ENCODE data around the gene ZBTB5. TPM values are rescaled to one million over a fixed set of nuclear protein-coding genes. Genes with fewer than 3 reads are reported as not detected.

The ZBTB5 gene
- total and polyA plus RNA-seq, 2 of the 13 experiments (the other 11 are each of a cell fraction or from before 2014, with no cell fraction given): 12.5 to 20.5 TPM

DNA sequence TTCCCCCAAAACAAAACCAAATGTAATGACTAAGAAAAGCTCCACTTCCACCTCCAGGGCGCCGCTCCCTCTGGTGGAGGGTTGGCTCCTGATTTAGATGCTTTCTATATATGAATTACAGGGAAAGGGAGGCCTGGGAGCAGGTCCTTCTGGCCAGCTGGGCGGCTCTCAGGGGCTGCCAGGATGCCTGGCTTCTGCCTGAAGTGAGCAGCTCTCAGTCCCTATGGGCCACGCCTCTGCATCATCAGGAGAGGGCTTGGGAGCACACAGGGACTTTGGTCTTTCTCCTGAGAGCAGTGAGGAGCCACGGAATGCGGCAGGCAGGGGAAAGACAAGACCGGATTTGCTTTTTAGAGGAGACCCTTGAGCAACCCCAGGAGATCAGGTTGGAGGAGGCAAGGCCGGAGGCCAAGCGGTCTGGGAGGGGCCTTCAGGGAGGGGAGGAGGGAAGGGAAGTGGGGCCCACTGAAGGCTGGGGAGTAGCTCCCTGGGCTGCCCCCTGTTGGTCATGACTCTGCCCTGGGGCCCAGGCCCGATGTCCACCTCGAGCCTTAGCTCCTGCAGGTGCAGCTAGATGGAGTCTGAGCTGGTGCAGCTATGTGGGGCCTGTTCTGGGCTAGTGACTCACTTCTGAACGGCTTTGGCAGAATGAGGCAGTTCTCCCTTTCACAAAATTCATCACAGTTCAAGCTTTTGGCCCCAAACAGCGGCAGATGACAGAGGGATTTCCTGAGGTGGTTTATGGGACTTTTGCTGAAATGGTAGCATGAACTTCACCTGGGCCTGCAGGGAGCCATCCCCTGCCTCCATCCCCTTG, 54.1 kb downstream of the ZBTB5 start (continued):
- TF ChIP-seq, protein P1, sequence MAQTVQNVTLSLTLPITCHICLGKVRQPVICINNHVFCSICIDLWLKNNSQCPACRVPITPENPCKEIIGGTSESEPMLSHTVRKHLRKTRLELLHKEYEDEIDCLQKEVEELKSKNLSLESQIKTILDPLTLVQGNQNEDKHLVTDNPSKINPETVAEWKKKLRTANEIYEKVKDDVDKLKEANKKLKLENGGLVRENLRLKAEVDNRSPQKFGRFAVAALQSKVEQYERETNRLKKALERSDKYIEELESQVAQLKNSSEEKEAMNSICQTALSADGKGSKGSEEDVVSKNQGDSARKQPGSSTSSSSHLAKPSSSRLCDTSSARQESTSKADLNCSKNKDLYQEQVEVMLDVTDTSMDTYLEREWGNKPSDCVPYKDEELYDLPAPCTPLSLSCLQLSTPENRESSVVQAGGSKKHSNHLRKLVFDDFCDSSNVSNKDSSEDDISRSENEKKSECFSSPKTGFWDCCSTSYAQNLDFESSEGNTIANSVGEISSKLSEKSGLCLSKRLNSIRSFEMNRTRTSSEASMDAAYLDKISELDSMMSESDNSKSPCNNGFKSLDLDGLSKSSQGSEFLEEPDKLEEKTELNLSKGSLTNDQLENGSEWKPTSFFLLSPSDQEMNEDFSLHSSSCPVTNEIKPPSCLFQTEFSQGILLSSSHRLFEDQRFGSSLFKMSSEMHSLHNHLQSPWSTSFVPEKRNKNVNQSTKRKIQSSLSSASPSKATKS (CRISPR knock-in tag; IDR thresholded peaks at IDR 0.05): no peak
- TF ChIP-seq TMF1 (CRISPR knock-in tag; IDR thresholded peaks at IDR 0.05; ENCODE audit: low read depth) (no peak), TP53 (CRISPR knock-in tag; conservative IDR thresholded peaks at IDR 0.05) (no peak), KAT8 (CRISPR knock-in tag; IDR thresholded peaks at IDR 0.05) (0 out of 2 replicates have a peak, but pooled peaks have one; percentile 22), XRCC5 (optimal IDR thresholded peaks at IDR 0.05; ENCODE audit: low read length) (peak; percentile 51), ZNF331 (CRISPR knock-in tag; IDR thresholded peaks at IDR 0.05) (0 out of 2 replicates have a peak, but pooled peaks have one; percentile 40), RFXAP (CRISPR knock-in tag; IDR thresholded peaks at IDR 0.05; ENCODE audit: borderline replicate concordance) (no peak), ZNF431 (CRISPR knock-in tag; IDR thresholded peaks at IDR 0.05; ENCODE audit: borderline replicate concordance, low read depth) (no peak), RORA (CRISPR knock-in tag; IDR thresholded peaks at IDR 0.05) (no peak), EED (CRISPR knock-in tag; IDR thresholded peaks at IDR 0.05) (no peak), ZNF317 (CRISPR knock-in tag; IDR thresholded peaks at IDR 0.05) (0 out of 2 replicates have a peak, but pooled peaks have one; percentile 29), ZNF572 (CRISPR knock-in tag; IDR thresholded peaks at IDR 0.05) (no peak), ZNF564 (CRISPR knock-in tag; IDR thresholded peaks at IDR 0.05) (no peak), REPIN1 (CRISPR knock-in tag; IDR thresholded peaks at IDR 0.05; ENCODE audit: borderline replicate concordance, low read depth) (no peak), PCBP1 (IDR thresholded peaks at IDR 0.05; ENCODE audit: borderline replicate concordance, low read depth, low read length) (no peak), MLLT10 (CRISPR knock-in tag; IDR thresholded peaks at IDR 0.05) (no peak), SATB2 (CRISPR knock-in tag; IDR thresholded peaks at IDR 0.05) (no peak), ATF1 (CRISPR knock-in tag; IDR thresholded peaks at IDR 0.05) (no peak), ZNF549 (CRISPR knock-in tag; IDR thresholded peaks at IDR 0.05) (no peak)
- TF ChIP-seq, protein P2, sequence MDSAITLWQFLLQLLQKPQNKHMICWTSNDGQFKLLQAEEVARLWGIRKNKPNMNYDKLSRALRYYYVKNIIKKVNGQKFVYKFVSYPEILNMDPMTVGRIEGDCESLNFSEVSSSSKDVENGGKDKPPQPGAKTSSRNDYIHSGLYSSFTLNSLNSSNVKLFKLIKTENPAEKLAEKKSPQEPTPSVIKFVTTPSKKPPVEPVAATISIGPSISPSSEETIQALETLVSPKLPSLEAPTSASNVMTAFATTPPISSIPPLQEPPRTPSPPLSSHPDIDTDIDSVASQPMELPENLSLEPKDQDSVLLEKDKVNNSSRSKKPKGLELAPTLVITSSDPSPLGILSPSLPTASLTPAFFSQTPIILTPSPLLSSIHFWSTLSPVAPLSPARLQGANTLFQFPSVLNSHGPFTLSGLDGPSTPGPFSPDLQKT (CRISPR knock-in tag; IDR thresholded peaks at IDR 0.05; ENCODE audit: borderline replicate concordance): no peak
- TF ChIP-seq, protein P3, sequence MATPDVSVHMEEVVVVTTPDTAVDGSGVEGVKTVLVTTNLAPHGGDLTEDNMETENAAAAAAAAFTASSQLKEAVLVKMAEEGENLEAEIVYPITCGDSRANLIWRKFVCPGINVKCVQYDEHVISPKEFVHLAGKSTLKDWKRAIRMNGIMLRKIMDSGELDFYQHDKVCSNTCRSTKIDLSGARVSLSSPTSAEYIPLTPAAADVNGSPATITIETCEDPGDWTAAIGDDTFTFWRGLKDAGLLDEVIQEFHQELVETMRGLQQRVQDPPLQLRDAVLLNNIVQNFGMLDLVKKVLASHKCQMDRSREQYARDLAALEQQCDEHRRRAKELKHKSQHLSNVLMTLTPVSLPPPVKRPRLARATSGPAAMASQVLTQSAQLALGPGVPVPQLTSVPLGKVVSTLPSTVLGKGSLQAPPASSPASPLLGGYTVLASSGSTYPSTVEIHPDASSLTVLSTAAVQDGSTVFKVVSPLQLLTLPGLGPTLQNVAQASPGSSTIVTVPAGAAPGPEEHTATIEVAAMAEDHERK (CRISPR knock-in tag; IDR thresholded peaks at IDR 0.05; ENCODE audit: low read depth): no peak
- TF ChIP-seq, protein P4, sequence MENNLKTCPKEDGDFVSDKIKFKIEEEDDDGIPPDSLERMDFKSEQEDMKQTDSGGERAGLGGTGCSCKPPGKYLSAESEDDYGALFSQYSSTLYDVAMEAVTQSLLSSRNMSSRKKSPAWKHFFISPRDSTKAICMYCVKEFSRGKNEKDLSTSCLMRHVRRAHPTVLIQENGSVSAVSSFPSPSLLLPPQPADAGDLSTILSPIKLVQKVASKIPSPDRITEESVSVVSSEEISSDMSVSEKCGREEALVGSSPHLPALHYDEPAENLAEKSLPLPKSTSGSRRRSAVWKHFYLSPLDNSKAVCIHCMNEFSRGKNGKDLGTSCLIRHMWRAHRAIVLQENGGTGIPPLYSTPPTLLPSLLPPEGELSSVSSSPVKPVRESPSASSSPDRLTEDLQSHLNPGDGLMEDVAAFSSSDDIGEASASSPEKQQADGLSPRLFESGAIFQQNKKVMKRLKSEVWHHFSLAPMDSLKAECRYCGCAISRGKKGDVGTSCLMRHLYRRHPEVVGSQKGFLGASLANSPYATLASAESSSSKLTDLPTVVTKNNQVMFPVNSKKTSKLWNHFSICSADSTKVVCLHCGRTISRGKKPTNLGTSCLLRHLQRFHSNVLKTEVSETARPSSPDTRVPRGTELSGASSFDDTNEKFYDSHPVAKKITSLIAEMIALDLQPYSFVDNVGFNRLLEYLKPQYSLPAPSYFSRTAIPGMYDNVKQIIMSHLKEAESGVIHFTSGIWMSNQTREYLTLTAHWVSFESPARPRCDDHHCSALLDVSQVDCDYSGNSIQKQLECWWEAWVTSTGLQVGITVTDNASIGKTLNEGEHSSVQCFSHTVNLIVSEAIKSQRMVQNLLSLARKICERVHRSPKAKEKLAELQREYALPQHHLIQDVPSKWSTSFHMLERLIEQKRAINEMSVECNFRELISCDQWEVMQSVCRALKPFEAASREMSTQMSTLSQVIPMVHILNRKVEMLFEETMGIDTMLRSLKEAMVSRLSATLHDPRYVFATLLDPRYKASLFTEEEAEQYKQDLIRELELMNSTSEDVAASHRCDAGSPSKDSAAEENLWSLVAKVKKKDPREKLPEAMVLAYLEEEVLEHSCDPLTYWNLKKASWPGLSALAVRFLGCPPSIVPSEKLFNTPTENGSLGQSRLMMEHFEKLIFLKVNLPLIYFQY (CRISPR knock-in tag; IDR thresholded peaks at IDR 0.05; ENCODE audit: borderline replicate concordance): no peak

Measured in HepG2 (cell line).